H9 (cell line): Measurements from ENCODE around the gene MYDGF. TPM values are rescaled to one million over a fixed set of nuclear protein-coding genes. Genes with fewer than 3 reads are reported as not detected.

Experiments used
- DNase-seq: peaks from one replicate; pipeline ENCODE4 v3.0.0-alpha.2; 2017
- H2AFZ ChIP-seq: one replicate; pipeline ENCODE4 v1.6.1; 2013; ENCODE audit warnings: mild to moderate bottlenecking, low read length, control low read depth, moderate library complexity
- H2AK5ac ChIP-seq: 2 replicates; pipeline ENCODE4 v1.6.1; 2013; ENCODE audit warnings: low read length, control low read depth, mixed read lengths; ENCODE audit not compliant: insufficient read length
- H2BK120ac ChIP-seq: one replicate; pipeline ENCODE4 v1.6.1; 2013; ENCODE audit warnings: low read depth, mild to moderate bottlenecking, low read length, control low read depth, inconsistent platforms; ENCODE audit not compliant: poor library complexity, severe bottlenecking
- H2BK12ac ChIP-seq: 2 replicates; pipeline ENCODE4 v1.6.1; 2013; ENCODE audit warnings: low read length, control low read depth, mixed read lengths, low read depth; ENCODE audit not compliant: insufficient read length
- H2BK15ac ChIP-seq: 2 replicates; pipeline ENCODE4 v1.6.1; 2013; ENCODE audit warnings: low read depth, low read length, control low read depth
- H2BK20ac ChIP-seq: one replicate; pipeline ENCODE4 v1.6.1; 2013; ENCODE audit warnings: low read depth, mild to moderate bottlenecking, low read length, control low read depth, inconsistent platforms; ENCODE audit not compliant: poor library complexity, severe bottlenecking
- H2BK5ac ChIP-seq: 2 replicates; pipeline ENCODE4 v1.6.1; 2013; ENCODE audit warnings: low read length, control low read depth, mixed read lengths; ENCODE audit not compliant: insufficient read length
- H3K14ac ChIP-seq: 2 replicates; pipeline ENCODE4 v1.6.1; 2013; ENCODE audit warnings: low read length, control low read depth; ENCODE audit not compliant: insufficient read depth
- H3K18ac ChIP-seq: 2 replicates; pipeline ENCODE4 v1.6.1; 2013; ENCODE audit warnings: low read depth, mild to moderate bottlenecking, mixed read lengths, low read length, control low read depth; ENCODE audit not compliant: insufficient read length
- H3K23ac ChIP-seq: 2 replicates; pipeline ENCODE4 v1.6.1; 2013; ENCODE audit warnings: low read length, control low read depth, mixed read lengths, low read depth; ENCODE audit not compliant: insufficient read length
- H3K23me2 ChIP-seq: 2 replicates; pipeline ENCODE4 v1.6.1; 2013; ENCODE audit warnings: low read depth, mild to moderate bottlenecking, mixed read lengths, low read length, control low read depth; ENCODE audit not compliant: insufficient read length, poor library complexity, severe bottlenecking
- H3K27ac ChIP-seq: 2 replicates; pipeline ENCODE4 v1.5.1; 2013; ENCODE audit warnings: low read length, control low read depth, mixed read lengths, low read depth; ENCODE audit not compliant: insufficient read length
- H3K27me3 ChIP-seq: 2 replicates; pipeline ENCODE4 v1.6.1; 2013; ENCODE audit warnings: low read length, control low read depth, inconsistent platforms; ENCODE audit not compliant: insufficient read depth
- H3K4ac ChIP-seq: 2 replicates; pipeline ENCODE4 v1.6.1; 2013; ENCODE audit warnings: low read depth, mild to moderate bottlenecking, control low read depth, inconsistent platforms, low read length, moderate library complexity
- H3K4me1 ChIP-seq: 2 replicates; pipeline ENCODE4 v1.6.1; 2013; ENCODE audit warnings: low read length, control low read depth, inconsistent platforms; ENCODE audit not compliant: insufficient read depth
- H3K4me2 ChIP-seq: 2 replicates; pipeline ENCODE4 v1.6.1; 2013; ENCODE audit warnings: low read length, control low read depth, mixed read lengths; ENCODE audit not compliant: insufficient read length, insufficient read depth
- H3K56ac ChIP-seq: 2 replicates; pipeline ENCODE4 v1.6.1; 2013; ENCODE audit warnings: low read depth, mild to moderate bottlenecking, mixed read lengths, low read length, control low read depth; ENCODE audit not compliant: insufficient read length
- H3K79me1 ChIP-seq: 2 replicates; pipeline ENCODE4 v1.6.1; 2013; ENCODE audit warnings: low read depth, mild to moderate bottlenecking, moderate library complexity, low read length, control low read depth, inconsistent platforms; ENCODE audit not compliant: insufficient read depth, poor library complexity, severe bottlenecking
- H3K79me2 ChIP-seq: 2 replicates; pipeline ENCODE4 v1.6.1; 2013; ENCODE audit warnings: low read length, control low read depth, inconsistent platforms; ENCODE audit not compliant: insufficient read depth
- H3K9ac ChIP-seq: 2 replicates; pipeline ENCODE4 v1.6.1; 2013; ENCODE audit warnings: low read length, control low read depth, mixed read lengths; ENCODE audit not compliant: insufficient read length; ENCODE audit errors: extremely low read depth
- H3K9me3 ChIP-seq: one replicate; pipeline ENCODE4 v1.6.1; 2013; ENCODE audit warnings: low read depth, low read length, inconsistent platforms; ENCODE audit not compliant: control insufficient read depth
- H3T11ph ChIP-seq: one replicate; pipeline ENCODE4 v1.6.1; 2013; ENCODE audit warnings: mild to moderate bottlenecking, low read length, control low read depth, inconsistent platforms
- H4K20me1 ChIP-seq: one replicate; pipeline ENCODE4 v1.6.1; 2013; ENCODE audit not compliant: control insufficient read depth, insufficient read length, insufficient read depth
- H4K5ac ChIP-seq: 2 replicates; pipeline ENCODE4 v1.6.1; 2013; ENCODE audit warnings: low read depth, mild to moderate bottlenecking, mixed read lengths, low read length, control low read depth; ENCODE audit not compliant: insufficient read length
- H4K8ac ChIP-seq: replicated peaks from 2 replicates; pipeline ENCODE4 v1.6.1; 2013; ENCODE audit warnings: low read length, control low read depth, mixed read lengths, low read depth; ENCODE audit not compliant: insufficient read length
- H4K91ac ChIP-seq: 2 replicates; pipeline ENCODE4 v1.6.1; 2013; ENCODE audit warnings: low read depth, mild to moderate bottlenecking, moderate library complexity, mixed read lengths, low read length, control low read depth; ENCODE audit not compliant: insufficient read length
- H3K27ac Mint-ChIP-seq, 3 experiments: 2 replicates in 2 of 3; 3 replicates in 1 of 3; pipeline ENCODE4 v1.8.0; 2020 to 2021; ENCODE audit warnings: mixed read lengths in 3 of 3, mild to moderate bottlenecking in 1 of 3, moderate library complexity in 1 of 3
- H3K27me3 Mint-ChIP-seq: 2 replicates; pipeline ENCODE4 v1.8.0; 2021; ENCODE audit warnings: low read depth, mild to moderate bottlenecking, moderate library complexity, mixed read lengths
- H3K36me3 Mint-ChIP-seq, 3 experiments: 2 replicates in 2 of 3; 3 replicates in 1 of 3; pipeline ENCODE4 v1.8.0; 2020 to 2021; ENCODE audit warnings: low read depth in 3 of 3, mixed read lengths in 3 of 3; ENCODE audit not compliant: insufficient read depth in 1 of 3
- H3K4me1 Mint-ChIP-seq, 2 experiments: 2 replicates each; pipeline ENCODE4 v1.8.0; 2020; ENCODE audit warnings: mixed read lengths in 2 of 2
- H3K4me3 Mint-ChIP-seq, 2 experiments: 2 replicates in 1 of 2; 3 replicates in 1 of 2; pipeline ENCODE4 v1.8.0; 2020 to 2021; ENCODE audit warnings: mild to moderate bottlenecking in 2 of 2, mixed read lengths in 2 of 2, moderate library complexity in 1 of 2
- H3K9me3 Mint-ChIP-seq, 2 experiments: 2 replicates in 1 of 2; 3 replicates in 1 of 2; pipeline ENCODE4 v1.8.0; 2020; ENCODE audit warnings: mild to moderate bottlenecking in 2 of 2, mixed read lengths in 2 of 2, moderate library complexity in 1 of 2
- CTCF ChIP-seq: fragments of 200-600 bp; sonication (generic); conservative IDR thresholded peaks from 3 replicates; pipeline ENCODE4 v1.8.0; 2021; ENCODE audit warnings: antibody characterized with exemption, mild to moderate bottlenecking
- WGBS: extraction: QIAGEN DNeasy Blood & Tissue Kit; methylation state at CpG from one replicate; pipeline ENCODE4 v1.1.7; 2013; ENCODE audit warnings: missing lambda C conversion rate, low lambda C conversion rate, mixed read lengths; ENCODE audit not compliant: insufficient read length; ENCODE audit errors: extremely low coverage; 5-methylcytosine and 5-hydroxymethylcytosine counted together
- total RNA-seq: library from RNA; stranded (reverse); gene quantifications from 2 replicates; pipeline ENCODE4 v1.2.1, GENCODE V29; 2021

MYDGF gene
- total RNA-seq, 1 experiment from 2014 or later, result 43.4 TPM

- H3K4me1 ChIP-seq, result no peaks in the 10 kb centered on the region
- H3K4me1 Mint-ChIP-seq, result no peaks in the 10 kb centered on the region
- H2BK20ac ChIP-seq, result no peak overlapping the region
- no CpG with 5 or more reads among the region's 26 CpGs for WGBS
- no peak overlapping the region for H3K23ac ChIP-seq
- H3K4me2 ChIP-seq, result no peak overlapping the region
- H2AFZ ChIP-seq, result no peak overlapping the region
- no peaks in the 10 kb centered on the region for H3K79me1 ChIP-seq
- H3K27ac Mint-ChIP-seq, result no peak overlapping the region
- H4K20me1 ChIP-seq, result no peaks in the 10 kb centered on the region
- H3K27me3 ChIP-seq, result no peaks in the 10 kb centered on the region
- H4K8ac ChIP-seq, result no peak overlapping the region
- no peaks in the 10 kb centered on the region for H3K9me3 ChIP-seq
- no peaks in the 10 kb centered on the region for H3K23me2 ChIP-seq
- no peak overlapping the region for H3K4ac ChIP-seq
- H3K56ac ChIP-seq, result no peak overlapping the region
- no peaks in the 10 kb centered on the region for H3K9me3 Mint-ChIP-seq
- no peak for DNase-seq
- H3K36me3 Mint-ChIP-seq, result peaks cover 23 to 63% (median 30%) of the 10 kb centered on the region in 3 experiments
- no peak overlapping the region for H2BK12ac ChIP-seq
- no peak overlapping the region for H2BK15ac ChIP-seq
- no peak overlapping the region for H3K4me3 Mint-ChIP-seq
- no peak overlapping the region for H2BK120ac ChIP-seq
- H2BK5ac ChIP-seq, result no peak overlapping the region
- H3K14ac ChIP-seq, result no peak overlapping the region
- no peak overlapping the region for H3K9ac ChIP-seq
- no peak overlapping the region for H3K27ac ChIP-seq
- no peak overlapping the region for H3K18ac ChIP-seq
- no peaks in the 10 kb centered on the region for H3K27me3 Mint-ChIP-seq
- no peaks in the 10 kb centered on the region for H3K79me2 ChIP-seq
- H2AK5ac ChIP-seq, result no peak overlapping the region
- no peak for TF ChIP-seq CTCF
- no peak overlapping the region for H4K91ac ChIP-seq
- no peak overlapping the region for H4K5ac ChIP-seq
- no peak overlapping the region for H3T11ph ChIP-seq
These were observed 18.4 kb upstream of the MYDGF start for GRCh38 chr19:4688587-4688986.
